Mesothelial cell of epicardium (in vitro differentiated cells): Measurements from ENCODE around the gene ZNF132. TPM values are rescaled to one million over a fixed set of nuclear protein-coding genes. Genes with fewer than 3 reads are reported as not detected.

Experiments
- DNase-seq, 2 experiments: peaks; one replicate each; pipeline ENCODE4 v3.0.0; 2021; ENCODE audit warnings: low spot score in 2 of 2; ENCODE audit not compliant: unreplicated experiment in 2 of 2
- H3K27ac Mint-ChIP-seq: 2 replicates; pipeline ENCODE4 v1.8.0; 2021; ENCODE audit warnings: mixed read lengths
- H3K27me3 Mint-ChIP-seq: 2 replicates; pipeline ENCODE4 v1.8.0; 2021; ENCODE audit warnings: low read depth, mixed read lengths
- H3K36me3 Mint-ChIP-seq: 2 replicates; pipeline ENCODE4 v1.8.0; 2021; ENCODE audit warnings: mixed read lengths
- H3K4me1 Mint-ChIP-seq: 2 replicates; pipeline ENCODE4 v1.8.0; 2021; ENCODE audit warnings: mixed read lengths
- H3K4me3 Mint-ChIP-seq: 2 replicates; pipeline ENCODE4 v1.8.0; 2021; ENCODE audit warnings: mild to moderate bottlenecking, moderate library complexity, mixed read lengths
- H3K9me3 Mint-ChIP-seq: 2 replicates; pipeline ENCODE4 v1.8.0; 2021; ENCODE audit warnings: mixed read lengths
- total RNA-seq: library from RNA; stranded (reverse); gene quantifications from 3 replicates; pipeline ENCODE4 v1.2.1, GENCODE V29; 2021
- TF ChIP-seq, protein P1 (sequence below): fragments of 200-600 bp; sonication (generic); IDR thresholded peaks from one replicate; pipeline ENCODE4 v1.5.0; 2021; ENCODE audit warnings: antibody characterized with exemption; ENCODE audit not compliant: unreplicated experiment

The ZNF132 gene
- total RNA-seq, 1 donor from 2014 or later: 4.4 TPM

DNA sequence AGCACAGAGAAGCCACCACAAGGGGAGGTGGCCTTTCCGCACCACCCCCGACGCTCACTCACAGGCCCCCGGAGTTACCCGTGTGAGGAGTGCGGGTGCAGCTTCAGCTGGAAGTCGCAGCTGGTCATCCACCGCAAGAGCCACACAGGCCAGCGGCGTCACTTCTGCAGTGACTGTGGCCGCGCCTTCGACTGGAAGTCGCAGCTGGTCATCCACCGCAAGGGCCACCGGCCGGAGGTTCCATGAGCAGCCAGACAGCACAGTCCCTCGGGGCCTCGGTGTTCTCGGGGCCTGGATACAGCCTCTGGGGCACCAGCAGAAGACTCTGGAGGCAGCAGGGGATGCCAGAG, 40.5 kb upstream of the ZNF132 start:
- Mint-ChIP-seq H3K4me1 (peaks cover 8% of the 10 kb centered on the region), H3K36me3 (peaks cover 8% of the 10 kb centered on the region), H3K9me3 (no peaks in the 10 kb centered on the region), H3K4me3 (no peak overlapping the region), H3K27me3 (no peaks in the 10 kb centered on the region), H3K27ac (no peak overlapping the region)
- TF ChIP-seq, protein P1, sequence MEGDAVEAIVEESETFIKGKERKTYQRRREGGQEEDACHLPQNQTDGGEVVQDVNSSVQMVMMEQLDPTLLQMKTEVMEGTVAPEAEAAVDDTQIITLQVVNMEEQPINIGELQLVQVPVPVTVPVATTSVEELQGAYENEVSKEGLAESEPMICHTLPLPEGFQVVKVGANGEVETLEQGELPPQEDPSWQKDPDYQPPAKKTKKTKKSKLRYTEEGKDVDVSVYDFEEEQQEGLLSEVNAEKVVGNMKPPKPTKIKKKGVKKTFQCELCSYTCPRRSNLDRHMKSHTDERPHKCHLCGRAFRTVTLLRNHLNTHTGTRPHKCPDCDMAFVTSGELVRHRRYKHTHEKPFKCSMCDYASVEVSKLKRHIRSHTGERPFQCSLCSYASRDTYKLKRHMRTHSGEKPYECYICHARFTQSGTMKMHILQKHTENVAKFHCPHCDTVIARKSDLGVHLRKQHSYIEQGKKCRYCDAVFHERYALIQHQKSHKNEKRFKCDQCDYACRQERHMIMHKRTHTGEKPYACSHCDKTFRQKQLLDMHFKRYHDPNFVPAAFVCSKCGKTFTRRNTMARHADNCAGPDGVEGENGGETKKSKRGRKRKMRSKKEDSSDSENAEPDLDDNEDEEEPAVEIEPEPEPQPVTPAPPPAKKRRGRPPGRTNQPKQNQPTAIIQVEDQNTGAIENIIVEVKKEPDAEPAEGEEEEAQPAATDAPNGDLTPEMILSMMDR: no peak
- DNase-seq: no peak

DNA sequence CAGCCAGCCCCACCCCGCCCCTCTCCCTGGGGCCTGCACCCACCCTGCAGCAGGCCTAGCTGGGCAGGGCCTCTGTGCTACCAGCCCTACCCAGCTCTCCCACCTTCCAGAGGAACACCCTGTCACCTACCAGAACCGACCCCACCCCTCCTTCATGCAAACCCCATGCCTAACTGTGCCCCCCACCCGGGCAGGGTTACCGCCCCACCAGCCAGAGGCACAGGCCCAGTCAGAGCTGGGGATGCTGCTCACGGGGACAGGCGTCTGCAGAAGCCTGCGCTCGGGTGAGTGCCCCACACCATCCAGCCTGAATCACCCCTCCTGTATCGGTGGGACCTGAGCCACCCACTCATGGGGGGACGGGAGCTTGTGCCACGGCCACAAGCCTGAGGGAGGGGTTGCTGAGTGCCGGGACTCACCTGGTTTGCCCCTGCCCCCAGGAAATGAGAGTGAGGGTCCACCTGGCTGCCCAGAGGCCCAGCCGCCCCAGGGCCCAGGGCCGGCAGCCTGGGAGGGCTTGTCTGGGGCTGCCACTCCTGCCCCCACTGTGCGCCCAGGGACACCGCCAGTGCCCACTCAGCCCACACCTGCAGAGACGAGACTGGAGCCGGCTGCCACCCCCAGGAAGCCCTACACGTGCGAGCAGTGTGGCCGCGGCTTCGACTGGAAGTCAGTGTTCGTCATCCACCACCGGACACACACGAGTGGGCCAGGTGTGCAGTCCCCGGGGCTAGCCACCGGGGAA, 40.0 kb upstream of the ZNF132 start:
- H3K4me1 Mint-ChIP-seq: peaks cover 11% of the 10 kb centered on the region
- DNase-seq: no peak
- H3K9me3 Mint-ChIP-seq: no peaks in the 10 kb centered on the region
- H3K27me3 Mint-ChIP-seq: no peaks in the 10 kb centered on the region
- H3K27ac Mint-ChIP-seq: no peak overlapping the region
- no peak overlapping the region for H3K4me3 Mint-ChIP-seq
- peaks cover 8% of the 10 kb centered on the region for H3K36me3 Mint-ChIP-seq
- TF ChIP-seq, protein P1: no peak

DNA sequence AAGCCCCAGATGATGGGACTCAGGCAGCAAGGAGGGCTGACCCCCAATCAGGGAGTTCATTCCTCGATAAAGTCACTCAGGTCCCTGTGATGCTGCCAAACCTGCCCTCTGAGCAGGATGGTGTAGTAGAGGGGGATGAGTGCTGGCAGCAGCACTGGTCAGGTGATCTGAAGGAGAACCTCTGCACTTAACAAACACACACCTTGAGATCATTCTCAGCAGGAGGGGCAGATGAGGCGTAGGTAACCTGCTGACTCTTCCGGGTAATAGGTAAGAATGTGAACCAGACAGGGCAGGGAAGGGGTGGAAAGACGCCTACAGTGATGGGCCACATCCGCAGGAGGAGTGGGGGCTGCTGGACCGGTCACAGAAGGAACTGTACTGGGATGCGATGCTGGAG, 39.4 kb upstream of the ZNF132 start:
- H3K36me3 Mint-ChIP-seq: peaks cover 8% of the 10 kb centered on the region
- no peak for DNase-seq
- TF ChIP-seq, protein P1: no peak
- H3K4me3 Mint-ChIP-seq: no peak overlapping the region
- H3K27ac Mint-ChIP-seq: no peak overlapping the region
- no peaks in the 10 kb centered on the region for H3K27me3 Mint-ChIP-seq
- peaks cover 11% of the 10 kb centered on the region for H3K4me1 Mint-ChIP-seq
- H3K9me3 Mint-ChIP-seq: no peaks in the 10 kb centered on the region

DNA sequence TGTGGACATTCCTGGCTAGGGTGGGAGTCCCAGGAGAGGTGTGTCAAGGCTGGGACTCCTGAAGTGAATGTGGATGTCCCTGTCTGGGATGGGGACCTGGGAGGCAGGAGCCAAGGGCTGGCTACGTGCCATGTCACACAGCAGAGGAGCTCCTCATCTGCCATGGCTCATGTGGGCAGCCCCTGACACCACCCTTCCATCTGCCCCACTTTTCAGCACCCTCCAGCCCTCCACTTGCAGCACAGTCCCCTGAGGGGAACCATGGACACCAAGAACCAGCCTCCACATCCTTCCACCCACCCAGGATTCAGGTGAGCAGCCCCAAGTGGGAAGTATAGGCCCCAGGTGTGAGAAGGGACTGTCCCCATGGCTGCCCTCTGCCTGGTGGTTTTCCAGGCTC, 37.9 kb upstream of the ZNF132 start:
- H3K9me3 Mint-ChIP-seq: no peaks in the 10 kb centered on the region
- H3K27ac Mint-ChIP-seq: no peak overlapping the region
- no peaks in the 10 kb centered on the region for H3K27me3 Mint-ChIP-seq
- peak overlapping the region; percentile 37 for H3K4me3 Mint-ChIP-seq
- no peak for DNase-seq
- peaks cover 11% of the 10 kb centered on the region for H3K4me1 Mint-ChIP-seq
- peaks cover 8% of the 10 kb centered on the region for H3K36me3 Mint-ChIP-seq
- TF ChIP-seq, protein P1: no peak

DNA sequence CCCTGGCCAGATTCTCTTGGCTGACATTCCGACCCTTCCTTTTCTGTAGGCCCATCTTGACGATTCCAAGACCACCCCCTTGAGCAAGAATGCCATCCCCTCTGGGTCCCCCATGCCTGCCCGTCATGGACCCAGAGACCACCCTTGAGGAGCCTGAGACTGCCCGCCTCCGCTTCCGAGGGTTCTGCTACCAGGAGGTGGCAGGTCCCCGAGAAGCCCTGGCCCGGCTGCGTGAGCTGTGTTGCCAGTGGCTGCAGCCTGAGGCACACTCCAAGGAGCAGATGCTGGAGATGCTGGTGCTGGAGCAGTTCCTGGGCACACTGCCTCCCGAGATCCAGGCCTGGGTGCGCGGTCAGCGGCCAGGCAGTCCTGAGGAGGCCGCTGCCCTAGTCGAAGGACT, 37.2 kb upstream of the ZNF132 start:
- Mint-ChIP-seq H3K27ac (peak overlapping the region; percentile 92), H3K4me1 (peaks cover 11% of the 10 kb centered on the region), H3K4me3 (peak overlapping the region; percentile 93), H3K36me3 (peaks cover 7% of the 10 kb centered on the region), H3K27me3 (no peaks in the 10 kb centered on the region), H3K9me3 (no peaks in the 10 kb centered on the region)
- TF ChIP-seq, protein P1: no peak
- no peak for DNase-seq

DNA sequence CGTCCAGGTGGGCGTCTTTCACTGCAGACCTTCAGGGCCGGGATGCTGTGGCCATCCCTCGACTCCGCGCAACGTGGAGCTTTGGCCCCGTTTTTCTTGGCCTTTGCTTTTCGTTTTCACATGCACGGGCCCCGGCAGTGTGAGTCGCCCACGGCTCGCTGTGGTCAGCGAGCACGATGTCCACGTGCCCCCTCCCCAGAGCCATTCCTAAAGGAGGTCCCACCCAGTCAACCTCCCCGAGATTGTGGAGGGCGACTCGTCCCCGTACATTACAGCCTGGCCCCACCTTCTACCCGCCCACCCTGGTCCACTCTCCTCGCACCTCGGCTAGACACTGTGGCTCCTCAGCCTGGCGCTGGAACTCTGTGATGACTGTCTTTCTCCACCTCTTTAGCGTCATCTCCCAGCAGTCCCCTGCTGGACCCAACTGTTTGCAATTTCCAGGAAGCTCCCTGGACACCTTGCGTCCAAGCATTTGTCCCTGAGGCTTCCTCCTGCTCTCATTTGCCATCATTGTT, 36.6 kb upstream of the ZNF132 start:
- Mint-ChIP-seq H3K27ac (peak overlapping the region; percentile 92), H3K9me3 (no peaks in the 10 kb centered on the region), H3K4me1 (peaks cover 11% of the 10 kb centered on the region), H3K4me3 (peak overlapping the region; percentile 93), H3K36me3 (peaks cover 5% of the 10 kb centered on the region), H3K27me3 (no peaks in the 10 kb centered on the region)
- TF ChIP-seq, protein P1: no peak
- DNase-seq: no peak
